ENCODE results near the gene SECISBP2. TPM values are rescaled to one million over a fixed set of nuclear protein-coding genes. Genes with fewer than 3 reads are reported as not detected.

The SECISBP2 gene
- polyA plus RNA-seq, 2 of the 4 experiments (the other 2 are of a cell fraction), result 16.3 to 43.4 TPM

DNA sequence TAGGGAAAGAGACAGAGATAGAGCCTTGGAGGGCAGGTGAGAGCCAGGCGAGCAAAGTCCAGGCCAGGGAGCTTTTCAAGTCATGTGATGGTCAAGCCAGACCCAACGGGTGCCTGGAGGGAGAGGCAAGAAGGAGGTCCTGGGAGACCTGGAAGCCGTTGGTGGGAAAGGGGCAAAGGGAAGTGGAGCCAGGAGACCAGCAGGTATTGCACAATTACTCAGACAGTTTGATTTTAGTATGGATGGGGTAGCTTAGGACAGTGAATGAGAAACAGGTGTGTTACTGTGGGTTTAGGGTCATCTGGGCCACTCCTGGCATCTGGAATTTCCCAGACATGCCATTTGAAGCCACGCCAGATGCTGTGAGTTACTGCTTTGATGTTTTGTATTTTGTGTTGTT, 5.1 kb downstream of the SECISBP2 start:
- TF ChIP-seq JUNB (IDR thresholded peaks at IDR 0.05) (no peak), CEBPB (IDR thresholded peaks at IDR 0.05) (0 out of 4 replicates have a peak, but pooled peaks of 1 of the 2 experiments have one; percentile 8)
- CTCF ChIA-PET, result interaction anchor here (0.8 kb wide), 1 partner anchor 40 kb away, joined by 3 read pairs; no protein-coding TSS in a partner anchor
- WGBS (ENCODE audit: missing lambda C conversion rate), result 79% methylated on average over 4 of the region's 4 CpGs

DNA sequence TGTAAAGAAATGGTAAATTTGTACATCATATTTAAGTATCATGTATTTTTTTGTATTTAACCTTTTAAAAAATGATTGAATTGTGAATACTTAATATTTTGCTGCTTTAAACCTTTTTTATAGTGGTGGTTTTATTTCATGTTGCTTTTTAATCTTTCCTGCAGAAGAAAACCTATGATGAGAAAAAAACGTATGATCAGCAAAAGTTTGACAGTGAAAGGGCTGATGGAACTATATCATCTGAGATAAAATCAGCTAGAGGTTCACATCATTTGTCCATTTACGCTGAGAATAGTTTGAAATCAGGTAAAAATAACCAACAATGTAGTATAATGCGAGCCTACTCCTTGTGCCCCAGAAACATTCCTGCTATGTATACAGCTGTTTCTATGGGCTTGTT, 7.4 kb downstream of the SECISBP2 start:
- ATAC-seq, result no peak
- Histone ChIP-seq H3K9me3 (no peaks in the 10 kb centered on the region), H3K4me1 (peaks cover under 1% of the 10 kb centered on the region; the same call in 2 of the 3 replicates), H3K4me2 (no peak overlapping the region), H3K27ac (no peak overlapping the region), H3K4me3 (no peak overlapping the region)
- CTCF ChIA-PET, result no interaction called here
- TF ChIP-seq MAFK (IDR thresholded peaks at IDR 0.05; ENCODE audit: partially characterized antibody), result peak; percentile 81
- no peak for TF ChIP-seq HDAC2 (IDR thresholded peaks at IDR 0.05)
- TF ChIP-seq RCOR1 (IDR thresholded peaks at IDR 0.05; ENCODE audit: low read depth, low read length), result no peak
- TF ChIP-seq HEYL (CRISPR knock-in tag; IDR thresholded peaks at IDR 0.05), result no peak
- TF ChIP-seq RFX5 (IDR thresholded peaks at IDR 0.05), result no peak
- TF ChIP-seq ZSCAN20 (CRISPR knock-in tag; IDR thresholded peaks at IDR 0.05), result no peak
- no peak for TF ChIP-seq NFE2L2 (conservative IDR thresholded peaks at IDR 0.05; ENCODE audit: low read length)
- TF ChIP-seq TP53 (CRISPR knock-in tag; IDR thresholded peaks at IDR 0.05), result no peak
- TF ChIP-seq HOXA7 (CRISPR knock-in tag; IDR thresholded peaks at IDR 0.05), result no peak
- POLR2A ChIA-PET, result interaction anchor here (1.1 kb wide), 1 partner anchor 223 kb away, joined by 3 read pairs; no protein-coding TSS in a partner anchor
- no peak for DNase-seq (ENCODE audit: low read depth in 1 of 2, low spot score in 1 of 2)
- no peak for FAIRE-seq
- 93% methylated on average over 3 of the region's 3 CpGs for WGBS (ENCODE audit: missing lambda C conversion rate)

More for the DNA sequence above, 5.1 kb downstream of the SECISBP2 start:
- Histone ChIP-seq H3K4me1 (peaks cover 13% of the 10 kb centered on the region), H3K4me2 (no peak overlapping the region), H3K4me3 (no peak overlapping the region), H3K27ac (no peak overlapping the region), H3K9me3 (no peaks in the 10 kb centered on the region)
- DNase-seq (ENCODE audit: low read depth in 1 of 2, low spot score in 1 of 2) (no peak), ATAC-seq (no peak), FAIRE-seq (no peak)
- POLR2A ChIA-PET, result interaction anchor here (1.7 kb wide), 1 partner anchor 13 kb away, joined by 4 read pairs; the partner anchor contains the start of gene CKS2

DNA sequence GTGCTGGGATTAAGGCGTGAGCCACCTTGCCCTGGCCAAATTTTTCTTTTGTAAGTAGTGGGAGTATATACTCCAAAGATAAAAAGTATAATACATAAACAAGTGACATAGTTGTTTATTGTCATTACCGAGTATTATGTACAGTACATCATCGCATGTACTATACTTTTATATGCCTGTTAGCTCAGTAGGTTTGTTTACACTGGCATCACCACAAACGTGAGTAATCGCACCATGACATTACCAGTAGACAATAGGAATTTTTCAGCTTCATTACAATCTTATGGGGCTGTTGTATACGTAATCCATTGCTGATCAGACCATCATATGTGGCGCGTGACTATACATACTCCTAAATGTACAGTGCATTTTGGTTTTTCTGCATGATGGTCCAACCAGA, 9.8 kb downstream of the SECISBP2 start:
- no peak for DNase-seq (ENCODE audit: low read depth in 1 of 2, low spot score in 1 of 2)
- no peak for FAIRE-seq
- H3K4me1 ChIP-seq, result no peaks in the 10 kb centered on the region
- no peaks in the 10 kb centered on the region for H3K9me3 ChIP-seq
- no peak overlapping the region for H3K4me2 ChIP-seq
- 86% methylated on average over 8 of the region's 8 CpGs for WGBS (ENCODE audit: missing lambda C conversion rate)
- H3K4me3 ChIP-seq, result no peak overlapping the region
- ATAC-seq, result no peak
- TF ChIP-seq FOSL2 (IDR thresholded peaks at IDR 0.05) (no peak), FOSL2 (CRISPR knock-in tag; IDR thresholded peaks at IDR 0.05) (no peak), RNF2 (IDR thresholded peaks at IDR 0.05; ENCODE audit: borderline replicate concordance, low read depth) (no peak), POLR2A (IDR thresholded peaks at IDR 0.05; ENCODE audit: low read length) (no peak), KDM1A (IDR thresholded peaks at IDR 0.05; ENCODE audit: low read depth) (no peak), CHD2 (IDR thresholded peaks at IDR 0.05; ENCODE audit: low read length, partially characterized antibody) (no peak), ZFP36 (IDR thresholded peaks at IDR 0.05; ENCODE audit: borderline replicate concordance, partially characterized antibody) (no peak), MAZ (IDR thresholded peaks at IDR 0.05; ENCODE audit: borderline replicate concordance, low read depth, low read length) (no peak), ZSCAN20 (CRISPR knock-in tag; IDR thresholded peaks at IDR 0.05) (no peak), KDM5A (IDR thresholded peaks at IDR 0.05) (no peak)
- TF ChIP-seq, protein P1, sequence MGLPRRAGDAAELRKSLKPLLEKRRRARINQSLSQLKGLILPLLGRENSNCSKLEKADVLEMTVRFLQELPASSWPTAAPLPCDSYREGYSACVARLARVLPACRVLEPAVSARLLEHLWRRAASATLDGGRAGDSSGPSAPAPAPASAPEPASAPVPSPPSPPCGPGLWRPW (IDR thresholded peaks at IDR 0.05), result no peak
- TF ChIP-seq, protein P2, sequence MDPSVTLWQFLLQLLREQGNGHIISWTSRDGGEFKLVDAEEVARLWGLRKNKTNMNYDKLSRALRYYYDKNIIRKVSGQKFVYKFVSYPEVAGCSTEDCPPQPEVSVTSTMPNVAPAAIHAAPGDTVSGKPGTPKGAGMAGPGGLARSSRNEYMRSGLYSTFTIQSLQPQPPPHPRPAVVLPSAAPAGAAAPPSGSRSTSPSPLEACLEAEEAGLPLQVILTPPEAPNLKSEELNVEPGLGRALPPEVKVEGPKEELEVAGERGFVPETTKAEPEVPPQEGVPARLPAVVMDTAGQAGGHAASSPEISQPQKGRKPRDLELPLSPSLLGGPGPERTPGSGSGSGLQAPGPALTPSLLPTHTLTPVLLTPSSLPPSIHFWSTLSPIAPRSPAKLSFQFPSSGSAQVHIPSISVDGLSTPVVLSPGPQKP (IDR thresholded peaks at IDR 0.05; ENCODE audit: low read depth, low read length), result no peak
- TF ChIP-seq, protein P3, sequence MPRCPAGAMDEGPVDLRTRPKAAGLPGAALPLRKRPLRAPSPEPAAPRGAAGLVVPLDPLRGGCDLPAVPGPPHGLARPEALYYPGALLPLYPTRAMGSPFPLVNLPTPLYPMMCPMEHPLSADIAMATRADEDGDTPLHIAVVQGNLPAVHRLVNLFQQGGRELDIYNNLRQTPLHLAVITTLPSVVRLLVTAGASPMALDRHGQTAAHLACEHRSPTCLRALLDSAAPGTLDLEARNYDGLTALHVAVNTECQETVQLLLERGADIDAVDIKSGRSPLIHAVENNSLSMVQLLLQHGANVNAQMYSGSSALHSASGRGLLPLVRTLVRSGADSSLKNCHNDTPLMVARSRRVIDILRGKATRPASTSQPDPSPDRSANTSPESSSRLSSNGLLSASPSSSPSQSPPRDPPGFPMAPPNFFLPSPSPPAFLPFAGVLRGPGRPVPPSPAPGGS (IDR thresholded peaks at IDR 0.05), result no peak
- TF ChIP-seq, protein P4, sequence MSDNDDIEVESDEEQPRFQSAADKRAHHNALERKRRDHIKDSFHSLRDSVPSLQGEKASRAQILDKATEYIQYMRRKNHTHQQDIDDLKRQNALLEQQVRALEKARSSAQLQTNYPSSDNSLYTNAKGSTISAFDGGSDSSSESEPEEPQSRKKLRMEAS (IDR thresholded peaks at IDR 0.05), result no peak
- TF ChIP-seq, protein P5, sequence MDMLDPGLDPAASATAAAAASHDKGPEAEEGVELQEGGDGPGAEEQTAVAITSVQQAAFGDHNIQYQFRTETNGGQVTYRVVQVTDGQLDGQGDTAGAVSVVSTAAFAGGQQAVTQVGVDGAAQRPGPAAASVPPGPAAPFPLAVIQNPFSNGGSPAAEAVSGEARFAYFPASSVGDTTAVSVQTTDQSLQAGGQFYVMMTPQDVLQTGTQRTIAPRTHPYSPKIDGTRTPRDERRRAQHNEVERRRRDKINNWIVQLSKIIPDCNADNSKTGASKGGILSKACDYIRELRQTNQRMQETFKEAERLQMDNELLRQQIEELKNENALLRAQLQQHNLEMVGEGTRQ (IDR thresholded peaks at IDR 0.05), result no peak
- POLR2A ChIA-PET, result interaction anchor here (2.3 kb wide), 1 partner anchor 9 kb away, joined by 8 read pairs; the partner anchor contains the start of gene SECISBP2
- CTCF ChIA-PET, result interaction anchor here (1.8 kb wide), 1 partner anchor 9 kb away, joined by 8 read pairs; the partner anchor contains the start of gene SECISBP2
- no peak overlapping the region for H3K27ac ChIP-seq
